ENCODE measurements around the gene DEFB124. TPM values are rescaled to one million over a fixed set of nuclear protein-coding genes. Genes with fewer than 3 reads are reported as not detected.

The DEFB124 gene
- total RNA-seq, 6 experiments from 2014 or later, result not detected

- no peak for ATAC-seq
- intact Hi-C loops (cut with DNase I), result no loop called here
- Histone ChIP-seq H3K27ac (no peak overlapping the region), H3K4me3 (no peak overlapping the region), H3K9me3 (no peaks in the 10 kb centered on the region), H3K27me3 (no peaks in the 10 kb centered on the region), H3K4me1 (no peaks in the 10 kb centered on the region), H3K36me3 (no peaks in the 10 kb centered on the region)
- TF ChIP-seq POLR2A (IDR thresholded peaks at IDR 0.05), result no peak
- TF ChIP-seq CTCF (IDR thresholded peaks at IDR 0.05), result no peak
- 61% methylated on average over 5 of the region's 7 CpGs for WGBS (ENCODE audit: insufficient coverage, low coverage, low lambda C conversion rate, missing lambda C conversion rate)
- no peak for DNase-seq
Observed at GRCh38 chr20:31418307-31418706, 56.6 kb downstream of the DEFB124 start.

- H3K9me3 ChIP-seq, result no peaks in the 10 kb centered on the region
- intact Hi-C loops (cut with DNase I), result no loop called here
- H3K27ac ChIP-seq, result no peak overlapping the region
- no peak for DNase-seq
- no peaks in the 10 kb centered on the region for H3K27me3 ChIP-seq
- H3K4me3 ChIP-seq, result no peak overlapping the region
- no peak for ATAC-seq
- 71% methylated on average over 2 of the region's 2 CpGs for WGBS (ENCODE audit: insufficient coverage, low coverage, low lambda C conversion rate, missing lambda C conversion rate)
- no peak for TF ChIP-seq POLR2A (IDR thresholded peaks at IDR 0.05)
- no peak for TF ChIP-seq CTCF (IDR thresholded peaks at IDR 0.05)
- no peaks in the 10 kb centered on the region for H3K36me3 ChIP-seq
- no peaks in the 10 kb centered on the region for H3K4me1 ChIP-seq
Observed at GRCh38 chr20:31415653-31416052, 59.3 kb downstream of the DEFB124 start.

Other genes with a start within 250 kb of the DEFB124 start
- not detected for gene DEFB115, start 217.5 kb downstream of the DEFB124 start, total RNA-seq
- gene DEFB116, start 166.5 kb downstream of the DEFB124 start, total RNA-seq, result not detected
- not detected for gene DEFB118, start 106.5 kb downstream of the DEFB124 start, total RNA-seq
- gene DEFB119, start 84.5 kb downstream of the DEFB124 start, total RNA-seq, result not detected
- gene DEFB121, start 68.9 kb downstream of the DEFB124 start, total RNA-seq, result not detected
- not detected for gene DEFB123, start 34.5 kb downstream of the DEFB124 start, total RNA-seq
- 1 to 10 TPM in 1 of 6 experiments, under 1 TPM in 4, not detected in 1; 0.12 to 1.0 (median 0.20) TPM for gene REM1, start 161 bp upstream of the DEFB124 start, total RNA-seq
- gene HM13, start 39.3 kb upstream of the DEFB124 start, total RNA-seq, result 100 to 1,000 TPM in 5 of 6 experiments, 10 to 100 TPM in 1; 78.1 to 141 (median 114) TPM
- 100 to 1,000 TPM in 2 of 6 experiments, 10 to 100 TPM in 4; 12.9 to 300 (median 35.0) TPM for gene ID1, start 130.2 kb upstream of the DEFB124 start, total RNA-seq
- gene COX4I2, start 162.8 kb upstream of the DEFB124 start, total RNA-seq, result not detected
- gene BCL2L1, start 247.7 kb upstream of the DEFB124 start, total RNA-seq, result 10 to 100 TPM; 30.5 to 96.1 (median 63.4) TPM

Measured in right lobe of liver (tissue), 6 donors.